GM12873 (cell line): ENCODE data around the gene CEP295NL.

ENCODE experiments used
- TF ChIP-seq, protein P1 (sequence below): IDR thresholded peaks from 2 replicates; pipeline ENCODE4 v1.5.1; 2012; ENCODE audit warnings: low read depth, mild to moderate bottlenecking, moderate library complexity, low read length, control low read depth; ENCODE audit not compliant: insufficient read depth; ENCODE audit errors: missing control alignments

CEP295NL gene

DNA sequence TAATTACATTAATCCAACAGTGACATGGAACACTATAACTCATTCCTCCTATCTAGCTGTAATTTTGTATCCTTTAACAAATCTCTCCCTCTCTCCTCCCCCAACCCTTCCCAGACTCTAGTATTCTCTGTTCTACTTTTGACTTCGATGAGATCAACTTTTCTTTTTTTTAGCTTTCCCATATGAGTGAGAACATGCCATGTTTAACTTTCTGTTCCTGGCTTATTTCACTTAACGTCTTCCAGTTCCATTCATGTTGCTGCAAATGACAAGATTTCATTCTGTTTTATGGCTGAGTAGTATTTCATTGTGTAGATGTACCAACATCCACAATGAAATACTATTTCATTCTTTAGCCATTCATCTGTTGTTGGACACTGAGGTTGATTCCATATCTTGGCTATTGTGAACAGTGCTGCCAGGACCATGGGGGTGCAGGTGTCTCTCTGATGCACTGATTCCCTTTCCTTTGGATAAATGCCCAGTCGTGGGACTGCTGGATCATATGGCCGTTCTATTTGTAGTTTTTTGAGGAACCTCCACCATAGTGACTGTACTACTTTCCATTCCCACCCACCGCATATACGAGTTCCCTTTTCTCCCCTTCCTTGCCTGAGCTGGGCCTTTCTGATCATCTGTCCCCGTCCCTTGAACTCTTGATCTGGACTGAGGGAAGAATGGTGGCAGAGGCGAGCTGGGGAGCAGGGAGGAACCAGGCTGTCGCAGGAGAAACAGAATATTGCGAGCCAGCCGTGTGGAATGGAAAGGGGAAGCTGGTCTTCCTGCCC lies 7.7 kb upstream of the CEP295NL start:
- TF ChIP-seq, protein P1, sequence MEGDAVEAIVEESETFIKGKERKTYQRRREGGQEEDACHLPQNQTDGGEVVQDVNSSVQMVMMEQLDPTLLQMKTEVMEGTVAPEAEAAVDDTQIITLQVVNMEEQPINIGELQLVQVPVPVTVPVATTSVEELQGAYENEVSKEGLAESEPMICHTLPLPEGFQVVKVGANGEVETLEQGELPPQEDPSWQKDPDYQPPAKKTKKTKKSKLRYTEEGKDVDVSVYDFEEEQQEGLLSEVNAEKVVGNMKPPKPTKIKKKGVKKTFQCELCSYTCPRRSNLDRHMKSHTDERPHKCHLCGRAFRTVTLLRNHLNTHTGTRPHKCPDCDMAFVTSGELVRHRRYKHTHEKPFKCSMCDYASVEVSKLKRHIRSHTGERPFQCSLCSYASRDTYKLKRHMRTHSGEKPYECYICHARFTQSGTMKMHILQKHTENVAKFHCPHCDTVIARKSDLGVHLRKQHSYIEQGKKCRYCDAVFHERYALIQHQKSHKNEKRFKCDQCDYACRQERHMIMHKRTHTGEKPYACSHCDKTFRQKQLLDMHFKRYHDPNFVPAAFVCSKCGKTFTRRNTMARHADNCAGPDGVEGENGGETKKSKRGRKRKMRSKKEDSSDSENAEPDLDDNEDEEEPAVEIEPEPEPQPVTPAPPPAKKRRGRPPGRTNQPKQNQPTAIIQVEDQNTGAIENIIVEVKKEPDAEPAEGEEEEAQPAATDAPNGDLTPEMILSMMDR, result no peak

DNA sequence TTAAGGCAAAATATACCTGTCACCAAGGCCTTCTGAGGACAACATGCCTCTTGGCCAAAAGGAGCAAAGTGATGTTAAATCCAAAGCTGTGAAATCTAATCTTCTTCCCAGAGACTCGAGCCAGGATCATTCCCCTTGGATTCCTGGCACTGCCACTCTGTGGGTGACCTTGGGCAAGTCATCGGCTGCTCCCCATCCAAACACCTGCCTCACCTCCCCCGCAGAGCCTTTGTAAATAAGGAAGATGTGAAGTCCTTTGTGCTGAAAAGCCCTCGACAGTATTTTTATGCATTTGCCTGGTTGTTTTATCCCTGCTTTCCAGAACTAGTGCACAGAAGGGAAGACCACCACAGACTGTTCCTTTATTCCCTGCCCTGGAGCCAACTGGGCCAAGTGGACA lies 5.4 kb upstream of the CEP295NL start:
- TF ChIP-seq, protein P1, result no peak

DNA sequence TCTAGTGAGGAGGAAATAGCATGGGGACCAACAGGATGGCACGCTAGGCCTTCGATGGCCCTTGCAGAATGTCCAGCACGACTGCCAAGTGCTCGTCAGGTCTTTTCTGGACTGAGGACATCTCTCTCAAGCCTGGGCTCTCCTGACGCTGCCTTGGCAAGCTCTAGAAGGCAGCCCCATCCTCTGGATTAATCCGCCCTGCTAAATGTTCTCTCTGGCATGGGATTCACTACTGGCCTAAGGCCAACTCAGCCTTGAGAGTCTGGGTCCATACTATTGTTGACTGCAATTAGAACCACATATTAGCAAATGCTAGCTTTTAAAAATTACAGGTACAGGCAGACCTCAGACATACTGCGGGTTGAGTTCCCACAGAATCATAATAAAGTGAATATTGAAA lies 2.5 kb upstream of the CEP295NL start:
- TF ChIP-seq, protein P1, result no peak

DNA sequence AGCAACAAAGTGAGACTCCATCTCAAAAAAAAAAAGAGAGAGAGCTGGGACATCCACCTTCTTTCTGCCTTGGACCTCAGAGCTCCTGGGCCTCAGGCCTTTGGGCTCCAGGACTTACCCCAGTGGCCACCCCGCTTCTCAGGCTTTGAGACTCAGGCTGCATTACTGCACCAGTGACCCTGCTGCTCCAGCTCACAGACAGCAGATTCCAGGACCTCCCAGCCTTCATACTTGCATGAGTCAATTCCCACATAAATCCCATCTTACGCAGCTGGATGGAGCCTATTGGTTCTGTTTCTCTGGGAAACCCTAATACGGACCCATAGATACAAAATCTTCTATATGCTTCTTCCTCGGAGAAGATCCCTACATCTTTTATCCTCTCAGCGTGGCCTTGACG lies 2.1 kb upstream of the CEP295NL start:
- TF ChIP-seq, protein P1, result no peak

DNA sequence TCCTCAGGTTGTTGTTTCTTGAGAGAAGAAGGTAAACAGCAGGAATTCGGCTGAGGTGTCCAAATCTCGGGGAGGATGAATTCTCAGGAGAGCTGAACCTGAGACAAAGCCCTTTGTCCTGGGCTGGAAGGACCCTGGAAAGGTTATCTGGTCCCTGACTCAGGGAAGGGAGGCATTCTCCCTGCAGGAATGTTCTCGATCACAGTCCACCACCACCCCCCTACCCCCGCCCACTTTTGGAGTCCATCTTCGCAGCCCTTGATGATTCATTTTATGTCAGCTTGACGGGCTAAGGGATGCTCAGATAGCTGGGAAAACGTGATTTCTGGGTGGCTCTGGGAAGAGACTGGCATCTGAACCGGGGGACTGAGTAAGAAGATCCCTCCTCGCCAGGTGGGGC lies 1.4 kb upstream of the CEP295NL start:
- TF ChIP-seq, protein P1, result no peak

DNA sequence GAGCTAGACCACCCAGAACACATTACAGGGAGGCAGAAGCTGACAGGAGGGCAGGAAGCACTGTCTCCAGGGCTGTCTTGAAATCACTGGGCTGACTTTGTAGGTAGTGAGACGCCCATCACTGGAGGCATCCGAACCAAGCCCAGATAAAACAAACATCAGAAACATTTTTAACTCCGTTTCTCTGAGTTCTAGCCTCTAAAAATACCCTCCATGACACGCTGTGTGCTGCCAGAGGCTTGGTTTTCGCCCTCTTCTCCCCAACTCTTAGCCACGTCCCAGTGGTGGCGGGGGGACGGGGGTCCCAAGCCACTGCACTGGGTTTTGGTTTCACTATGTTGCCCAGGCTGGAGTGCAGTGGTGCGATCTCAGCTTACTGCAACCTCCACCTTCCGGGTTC lies 1.2 kb downstream of the CEP295NL start:
- TF ChIP-seq, protein P1, result no peak

DNA sequence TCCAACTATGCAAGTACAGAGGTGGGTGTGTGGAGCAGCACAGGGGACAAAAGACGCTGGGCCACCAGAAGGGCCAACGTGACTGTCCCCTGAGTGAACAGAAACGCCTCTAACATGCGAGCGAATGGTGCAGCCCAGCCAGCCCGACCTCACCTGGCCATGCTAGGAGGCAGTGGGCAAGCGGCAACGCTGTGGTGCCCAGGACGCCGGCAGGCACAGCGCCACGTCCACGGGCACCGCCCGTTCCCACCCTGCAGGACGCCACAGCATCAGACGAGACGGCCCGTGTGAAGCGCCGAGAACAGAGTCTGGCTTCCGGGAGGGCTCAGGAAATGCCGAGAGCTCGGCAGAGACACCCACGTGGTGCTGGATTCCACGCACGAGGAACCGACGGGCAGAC lies 2.2 kb downstream of the CEP295NL start:
- TF ChIP-seq, protein P1, result no peak
